ENCODE results near the gene PCNX2.

Gene PCNX2

DNA sequence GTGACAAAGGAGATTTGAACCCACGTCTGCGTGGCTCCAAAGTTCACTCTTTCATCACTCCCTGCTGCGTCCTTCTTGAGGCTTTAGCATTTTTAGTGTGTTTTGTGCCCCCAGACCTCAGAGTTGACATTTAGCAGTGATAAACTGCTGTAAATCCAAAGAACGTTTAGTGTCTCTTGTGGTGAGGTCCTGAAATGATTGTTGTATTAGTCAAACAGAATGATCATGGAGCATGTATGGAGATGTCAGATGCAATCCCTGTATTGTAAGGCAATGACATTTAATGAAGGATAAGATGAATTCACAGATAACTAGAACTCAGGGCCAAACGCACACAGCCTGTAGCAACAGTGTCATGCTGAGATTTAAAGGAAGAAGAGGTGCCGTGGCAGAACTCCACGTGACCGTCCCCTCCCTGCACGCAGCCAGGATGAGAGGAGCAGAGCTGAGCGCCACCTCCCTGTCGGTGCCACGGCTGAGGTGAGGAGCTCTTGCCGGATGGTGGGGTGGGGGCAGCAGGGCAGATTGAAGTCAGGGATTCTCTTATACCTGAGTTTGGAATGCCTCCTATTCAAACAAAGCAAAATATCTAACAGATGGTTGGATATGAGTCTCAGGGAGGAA lies 315.1 kb downstream of the PCNX2 start:
- TF ChIP-seq FOXM1 (IDR thresholded peaks at IDR 0.05; ENCODE audit: borderline replicate concordance, low read depth) (no peak), TAF1 (IDR thresholded peaks at IDR 0.05; ENCODE audit: low read depth) (no peak), REST (IDR thresholded peaks at IDR 0.05; ENCODE audit: low read depth) (no peak), CREB1 (IDR thresholded peaks at IDR 0.05; ENCODE audit: low read depth) (no peak), TCF12 (IDR thresholded peaks at IDR 0.05; ENCODE audit: low read depth) (no peak), TEAD4 (IDR thresholded peaks at IDR 0.05) (no peak)
- TF ChIP-seq, protein P1, sequence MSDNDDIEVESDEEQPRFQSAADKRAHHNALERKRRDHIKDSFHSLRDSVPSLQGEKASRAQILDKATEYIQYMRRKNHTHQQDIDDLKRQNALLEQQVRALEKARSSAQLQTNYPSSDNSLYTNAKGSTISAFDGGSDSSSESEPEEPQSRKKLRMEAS (IDR thresholded peaks at IDR 0.05), result no peak

GRCh38 chr1:232979558-232979957 lies 316.0 kb downstream of the PCNX2 start:
- TF ChIP-seq TEAD4 (IDR thresholded peaks at IDR 0.05) (no peak), CEBPB (IDR thresholded peaks at IDR 0.05) (no peak), EGR1 (IDR thresholded peaks at IDR 0.05) (no peak), FOXM1 (IDR thresholded peaks at IDR 0.05; ENCODE audit: borderline replicate concordance, low read depth) (no peak), ZBTB7A (IDR thresholded peaks at IDR 0.05; ENCODE audit: low read depth) (no peak), TAF1 (IDR thresholded peaks at IDR 0.05; ENCODE audit: low read depth) (no peak), REST (IDR thresholded peaks at IDR 0.05; ENCODE audit: low read depth) (no peak), YY1 (IDR thresholded peaks at IDR 0.05; ENCODE audit: low read depth) (no peak), RAD21 (IDR thresholded peaks at IDR 0.05; ENCODE audit: low read depth) (no peak), TCF12 (IDR thresholded peaks at IDR 0.05; ENCODE audit: low read depth) (no peak), EP300 (IDR thresholded peaks at IDR 0.05; ENCODE audit: borderline replicate concordance) (no peak), CREB1 (IDR thresholded peaks at IDR 0.05; ENCODE audit: low read depth) (no peak), NFIC (IDR thresholded peaks at IDR 0.05) (no peak)
- TF ChIP-seq, protein P1 (IDR thresholded peaks at IDR 0.05), result no peak

- TF ChIP-seq, protein P1 (IDR thresholded peaks at IDR 0.05), result no peak
- no peak for TF ChIP-seq TAF1 (IDR thresholded peaks at IDR 0.05; ENCODE audit: low read depth)
- TF ChIP-seq FOXM1 (IDR thresholded peaks at IDR 0.05; ENCODE audit: borderline replicate concordance, low read depth), result no peak
- no peak for TF ChIP-seq RAD21 (IDR thresholded peaks at IDR 0.05; ENCODE audit: low read depth)
- no peak for TF ChIP-seq YY1 (IDR thresholded peaks at IDR 0.05; ENCODE audit: low read depth)
- TF ChIP-seq EP300 (IDR thresholded peaks at IDR 0.05; ENCODE audit: borderline replicate concordance), result no peak
- TF ChIP-seq ZBTB7A (IDR thresholded peaks at IDR 0.05; ENCODE audit: low read depth), result no peak
- no peak for TF ChIP-seq TEAD4 (IDR thresholded peaks at IDR 0.05)
- no peak for TF ChIP-seq NFIC (IDR thresholded peaks at IDR 0.05)
These were observed 316.7 kb downstream of the PCNX2 start for GRCh38 chr1:232978815-232979214.

DNA sequence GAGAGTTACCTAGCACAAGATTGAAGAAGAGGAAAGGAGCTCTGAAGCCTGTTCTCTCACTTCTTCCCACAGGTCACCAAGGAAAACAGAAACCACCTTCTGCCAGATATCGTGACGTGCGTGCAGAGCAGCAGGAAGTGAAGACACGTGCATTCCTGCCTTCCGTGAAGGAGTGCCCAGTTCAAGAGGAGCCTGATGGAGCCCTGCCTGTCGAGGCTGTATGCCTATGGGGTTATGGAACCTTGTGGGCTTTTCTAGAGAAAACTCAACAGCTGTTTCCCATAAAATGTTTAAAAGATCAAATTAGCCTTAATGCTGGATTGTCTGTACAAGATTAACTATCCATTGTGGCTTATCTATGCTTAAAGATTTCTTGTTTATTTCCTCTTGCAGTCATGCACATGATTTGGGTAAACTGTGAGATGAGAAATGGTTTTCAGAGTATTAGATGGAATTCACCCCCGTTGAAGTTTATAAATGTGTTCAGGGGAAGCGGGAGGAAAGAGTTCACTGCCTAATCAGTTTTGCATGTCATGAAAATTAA lies 317.4 kb downstream of the PCNX2 start:
- TF ChIP-seq USF1 (IDR thresholded peaks at IDR 0.05) (no peak), REST (IDR thresholded peaks at IDR 0.05; ENCODE audit: low read depth) (no peak), EGR1 (IDR thresholded peaks at IDR 0.05) (no peak), RAD21 (IDR thresholded peaks at IDR 0.05; ENCODE audit: low read depth) (no peak)
- TF ChIP-seq, protein P1 (IDR thresholded peaks at IDR 0.05), result no peak
